ENCODE measurements around the gene MICU2.

DNA sequence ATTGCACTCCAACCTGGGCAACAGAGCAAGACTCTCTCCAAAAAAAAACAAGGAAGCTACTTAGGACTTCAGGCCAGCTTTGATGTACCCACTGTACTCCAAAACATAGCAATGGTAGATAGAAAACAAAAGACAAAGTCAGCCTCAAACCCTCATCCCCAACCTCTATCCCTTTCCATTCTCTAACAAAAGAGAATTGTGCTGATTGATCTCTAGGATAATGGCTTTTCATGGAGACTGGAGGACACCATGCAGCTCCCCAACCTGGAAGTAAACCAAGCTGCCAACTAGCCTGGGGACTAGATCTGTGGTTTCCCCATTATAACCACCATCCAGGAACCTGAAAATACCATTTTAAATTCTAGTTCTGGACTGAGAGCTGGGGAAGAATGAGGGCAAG, 140.5 kb downstream of the MICU2 start:
- TF ChIP-seq CREB1 (CRISPR knock-in tag; IDR thresholded peaks at IDR 0.05; ENCODE audit: low read depth): no peak
- no peak for TF ChIP-seq POLR2AphosphoS5 (IDR thresholded peaks at IDR 0.05; ENCODE audit: low read depth)
- TF ChIP-seq, protein P1, sequence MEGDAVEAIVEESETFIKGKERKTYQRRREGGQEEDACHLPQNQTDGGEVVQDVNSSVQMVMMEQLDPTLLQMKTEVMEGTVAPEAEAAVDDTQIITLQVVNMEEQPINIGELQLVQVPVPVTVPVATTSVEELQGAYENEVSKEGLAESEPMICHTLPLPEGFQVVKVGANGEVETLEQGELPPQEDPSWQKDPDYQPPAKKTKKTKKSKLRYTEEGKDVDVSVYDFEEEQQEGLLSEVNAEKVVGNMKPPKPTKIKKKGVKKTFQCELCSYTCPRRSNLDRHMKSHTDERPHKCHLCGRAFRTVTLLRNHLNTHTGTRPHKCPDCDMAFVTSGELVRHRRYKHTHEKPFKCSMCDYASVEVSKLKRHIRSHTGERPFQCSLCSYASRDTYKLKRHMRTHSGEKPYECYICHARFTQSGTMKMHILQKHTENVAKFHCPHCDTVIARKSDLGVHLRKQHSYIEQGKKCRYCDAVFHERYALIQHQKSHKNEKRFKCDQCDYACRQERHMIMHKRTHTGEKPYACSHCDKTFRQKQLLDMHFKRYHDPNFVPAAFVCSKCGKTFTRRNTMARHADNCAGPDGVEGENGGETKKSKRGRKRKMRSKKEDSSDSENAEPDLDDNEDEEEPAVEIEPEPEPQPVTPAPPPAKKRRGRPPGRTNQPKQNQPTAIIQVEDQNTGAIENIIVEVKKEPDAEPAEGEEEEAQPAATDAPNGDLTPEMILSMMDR (conservative IDR thresholded peaks at IDR 0.05; ENCODE audit: low read depth in 2 of 2): no peak
- no peak for TF ChIP-seq EZH2 (IDR thresholded peaks at IDR 0.05; ENCODE audit: low read depth, unreplicated experiment)
- TF ChIP-seq, protein P2, sequence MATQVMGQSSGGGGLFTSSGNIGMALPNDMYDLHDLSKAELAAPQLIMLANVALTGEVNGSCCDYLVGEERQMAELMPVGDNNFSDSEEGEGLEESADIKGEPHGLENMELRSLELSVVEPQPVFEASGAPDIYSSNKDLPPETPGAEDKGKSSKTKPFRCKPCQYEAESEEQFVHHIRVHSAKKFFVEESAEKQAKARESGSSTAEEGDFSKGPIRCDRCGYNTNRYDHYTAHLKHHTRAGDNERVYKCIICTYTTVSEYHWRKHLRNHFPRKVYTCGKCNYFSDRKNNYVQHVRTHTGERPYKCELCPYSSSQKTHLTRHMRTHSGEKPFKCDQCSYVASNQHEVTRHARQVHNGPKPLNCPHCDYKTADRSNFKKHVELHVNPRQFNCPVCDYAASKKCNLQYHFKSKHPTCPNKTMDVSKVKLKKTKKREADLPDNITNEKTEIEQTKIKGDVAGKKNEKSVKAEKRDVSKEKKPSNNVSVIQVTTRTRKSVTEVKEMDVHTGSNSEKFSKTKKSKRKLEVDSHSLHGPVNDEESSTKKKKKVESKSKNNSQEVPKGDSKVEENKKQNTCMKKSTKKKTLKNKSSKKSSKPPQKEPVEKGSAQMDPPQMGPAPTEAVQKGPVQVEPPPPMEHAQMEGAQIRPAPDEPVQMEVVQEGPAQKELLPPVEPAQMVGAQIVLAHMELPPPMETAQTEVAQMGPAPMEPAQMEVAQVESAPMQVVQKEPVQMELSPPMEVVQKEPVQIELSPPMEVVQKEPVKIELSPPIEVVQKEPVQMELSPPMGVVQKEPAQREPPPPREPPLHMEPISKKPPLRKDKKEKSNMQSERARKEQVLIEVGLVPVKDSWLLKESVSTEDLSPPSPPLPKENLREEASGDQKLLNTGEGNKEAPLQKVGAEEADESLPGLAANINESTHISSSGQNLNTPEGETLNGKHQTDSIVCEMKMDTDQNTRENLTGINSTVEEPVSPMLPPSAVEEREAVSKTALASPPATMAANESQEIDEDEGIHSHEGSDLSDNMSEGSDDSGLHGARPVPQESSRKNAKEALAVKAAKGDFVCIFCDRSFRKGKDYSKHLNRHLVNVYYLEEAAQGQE (IDR thresholded peaks at IDR 0.05; ENCODE audit: unreplicated experiment): no peak
- no peak for TF ChIP-seq EZH2phosphoT487 (IDR thresholded peaks at IDR 0.05; ENCODE audit: unreplicated experiment)
- TF ChIP-seq, protein P3, sequence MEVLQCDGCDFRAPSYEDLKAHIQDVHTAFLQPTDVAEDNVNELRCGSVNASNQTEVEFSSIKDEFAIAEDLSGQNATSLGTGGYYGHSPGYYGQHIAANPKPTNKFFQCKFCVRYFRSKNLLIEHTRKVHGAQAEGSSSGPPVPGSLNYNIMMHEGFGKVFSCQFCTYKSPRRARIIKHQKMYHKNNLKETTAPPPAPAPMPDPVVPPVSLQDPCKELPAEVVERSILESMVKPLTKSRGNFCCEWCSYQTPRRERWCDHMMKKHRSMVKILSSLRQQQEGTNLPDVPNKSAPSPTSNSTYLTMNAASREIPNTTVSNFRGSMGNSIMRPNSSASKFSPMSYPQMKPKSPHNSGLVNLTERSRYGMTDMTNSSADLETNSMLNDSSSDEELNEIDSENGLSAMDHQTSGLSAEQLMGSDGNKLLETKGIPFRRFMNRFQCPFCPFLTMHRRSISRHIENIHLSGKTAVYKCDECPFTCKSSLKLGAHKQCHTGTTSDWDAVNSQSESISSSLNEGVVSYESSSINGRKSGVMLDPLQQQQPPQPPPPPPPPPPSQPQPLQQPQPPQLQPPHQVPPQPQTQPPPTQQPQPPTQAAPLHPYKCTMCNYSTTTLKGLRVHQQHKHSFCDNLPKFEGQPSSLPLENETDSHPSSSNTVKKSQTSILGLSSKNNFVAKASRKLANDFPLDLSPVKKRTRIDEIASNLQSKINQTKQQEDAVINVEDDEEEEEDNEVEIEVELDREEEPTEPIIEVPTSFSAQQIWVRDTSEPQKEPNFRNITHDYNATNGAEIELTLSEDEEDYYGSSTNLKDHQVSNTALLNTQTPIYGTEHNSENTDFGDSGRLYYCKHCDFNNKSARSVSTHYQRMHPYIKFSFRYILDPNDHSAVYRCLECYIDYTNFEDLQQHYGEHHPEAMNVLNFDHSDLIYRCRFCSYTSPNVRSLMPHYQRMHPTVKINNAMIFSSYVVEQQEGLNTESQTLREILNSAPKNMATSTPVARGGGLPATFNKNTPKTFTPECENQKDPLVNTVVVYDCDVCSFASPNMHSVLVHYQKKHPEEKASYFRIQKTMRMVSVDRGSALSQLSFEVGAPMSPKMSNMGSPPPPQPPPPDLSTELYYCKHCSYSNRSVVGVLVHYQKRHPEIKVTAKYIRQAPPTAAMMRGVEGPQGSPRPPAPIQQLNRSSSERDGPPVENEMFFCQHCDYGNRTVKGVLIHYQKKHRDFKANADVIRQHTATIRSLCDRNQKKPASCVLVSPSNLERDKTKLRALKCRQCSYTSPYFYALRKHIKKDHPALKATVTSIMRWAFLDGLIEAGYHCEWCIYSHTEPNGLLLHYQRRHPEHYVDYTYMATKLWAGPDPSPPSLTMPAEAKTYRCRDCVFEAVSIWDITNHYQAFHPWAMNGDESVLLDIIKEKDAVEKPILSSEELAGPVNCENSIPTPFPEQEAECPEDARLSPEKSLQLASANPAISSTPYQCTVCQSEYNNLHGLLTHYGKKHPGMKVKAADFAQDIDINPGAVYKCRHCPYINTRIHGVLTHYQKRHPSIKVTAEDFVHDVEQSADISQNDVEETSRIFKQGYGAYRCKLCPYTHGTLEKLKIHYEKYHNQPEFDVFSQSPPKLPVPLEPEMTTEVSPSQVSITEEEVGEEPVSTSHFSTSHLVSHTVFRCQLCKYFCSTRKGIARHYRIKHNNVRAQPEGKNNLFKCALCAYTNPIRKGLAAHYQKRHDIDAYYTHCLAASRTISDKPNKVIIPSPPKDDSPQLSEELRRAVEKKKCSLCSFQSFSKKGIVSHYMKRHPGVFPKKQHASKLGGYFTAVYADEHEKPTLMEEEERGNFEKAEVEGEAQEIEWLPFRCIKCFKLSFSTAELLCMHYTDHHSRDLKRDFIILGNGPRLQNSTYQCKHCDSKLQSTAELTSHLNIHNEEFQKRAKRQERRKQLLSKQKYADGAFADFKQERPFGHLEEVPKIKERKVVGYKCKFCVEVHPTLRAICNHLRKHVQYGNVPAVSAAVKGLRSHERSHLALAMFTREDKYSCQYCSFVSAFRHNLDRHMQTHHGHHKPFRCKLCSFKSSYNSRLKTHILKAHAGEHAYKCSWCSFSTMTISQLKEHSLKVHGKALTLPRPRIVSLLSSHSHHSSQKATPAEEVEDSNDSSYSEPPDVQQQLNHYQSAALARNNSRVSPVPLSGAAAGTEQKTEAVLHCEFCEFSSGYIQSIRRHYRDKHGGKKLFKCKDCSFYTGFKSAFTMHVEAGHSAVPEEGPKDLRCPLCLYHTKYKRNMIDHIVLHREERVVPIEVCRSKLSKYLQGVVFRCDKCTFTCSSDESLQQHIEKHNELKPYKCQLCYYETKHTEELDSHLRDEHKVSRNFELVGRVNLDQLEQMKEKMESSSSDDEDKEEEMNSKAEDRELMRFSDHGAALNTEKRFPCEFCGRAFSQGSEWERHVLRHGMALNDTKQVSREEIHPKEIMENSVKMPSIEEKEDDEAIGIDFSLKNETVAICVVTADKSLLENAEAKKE (CRISPR knock-in tag; IDR thresholded peaks at IDR 0.05): no peak
- no peak for TF ChIP-seq JUNB (IDR thresholded peaks at IDR 0.05; ENCODE audit: unreplicated experiment)
- TF ChIP-seq, protein P4, sequence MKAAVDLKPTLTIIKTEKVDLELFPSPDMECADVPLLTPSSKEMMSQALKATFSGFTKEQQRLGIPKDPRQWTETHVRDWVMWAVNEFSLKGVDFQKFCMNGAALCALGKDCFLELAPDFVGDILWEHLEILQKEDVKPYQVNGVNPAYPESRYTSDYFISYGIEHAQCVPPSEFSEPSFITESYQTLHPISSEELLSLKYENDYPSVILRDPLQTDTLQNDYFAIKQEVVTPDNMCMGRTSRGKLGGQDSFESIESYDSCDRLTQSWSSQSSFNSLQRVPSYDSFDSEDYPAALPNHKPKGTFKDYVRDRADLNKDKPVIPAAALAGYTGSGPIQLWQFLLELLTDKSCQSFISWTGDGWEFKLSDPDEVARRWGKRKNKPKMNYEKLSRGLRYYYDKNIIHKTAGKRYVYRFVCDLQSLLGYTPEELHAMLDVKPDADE (IDR thresholded peaks at IDR 0.05): no peak
- no peak for TF ChIP-seq STAT1 (IDR thresholded peaks at IDR 0.05; ENCODE audit: unreplicated experiment)
- no peak for TF ChIP-seq ZNF114 (CRISPR knock-in tag; IDR thresholded peaks at IDR 0.05)
- TF ChIP-seq NANOG (IDR thresholded peaks at IDR 0.05; ENCODE audit: borderline replicate concordance): no peak

Measured in GM23338 (cell line).